HepG2 (cell line): Measurements from ENCODE around the gene IST1. TPM values are rescaled to one million over a fixed set of nuclear protein-coding genes. Genes with fewer than 3 reads are reported as not detected.

Source experiments
- BCL6 ChIP-seq: IDR thresholded peaks from 2 replicates; pipeline ENCODE4 v1.6.1; 2016; ENCODE audit warnings: missing genetic modification reagents, missing compliant biosample characterization
- CENPT ChIP-seq: sonication (generic); formaldehyde crosslinking; IDR thresholded peaks from 2 replicates; pipeline ENCODE4 v1.8.0; 2022; ENCODE audit warnings: low read depth, mild to moderate bottlenecking, moderate library complexity, missing genetic modification reagents
- DRAP1 ChIP-seq: IDR thresholded peaks from 2 replicates; pipeline ENCODE4 v1.6.1; 2016; ENCODE audit warnings: missing genetic modification reagents, missing compliant biosample characterization
- EED ChIP-seq: sonication (generic); formaldehyde crosslinking; IDR thresholded peaks from 2 replicates; pipeline ENCODE4 v1.5.0; 2020; ENCODE audit warnings: mild to moderate bottlenecking, missing genetic modification reagents
- ELF1 ChIP-seq: sonication (generic); formaldehyde crosslinking; IDR thresholded peaks from 2 replicates; pipeline ENCODE4 v1.4.0; 2020; ENCODE audit warnings: missing genetic modification reagents
- HNF4A ChIP-seq: sonication (generic); formaldehyde crosslinking; IDR thresholded peaks from 2 replicates; pipeline ENCODE4 v1.4.0; 2020; ENCODE audit warnings: missing genetic modification reagents
- IRF2 ChIP-seq: IDR thresholded peaks from 2 replicates; pipeline ENCODE4 v1.6.1; 2018; ENCODE audit warnings: missing genetic modification reagents, missing compliant biosample characterization
- MAFF ChIP-seq: IDR thresholded peaks from 2 replicates; pipeline ENCODE4 v1.6.1; 2011; ENCODE audit warnings: low read depth, low read length, improper control_type of control experiment
- RFX1 ChIP-seq: fragments of 450-650 bp; IDR thresholded peaks from 2 replicates; pipeline ENCODE4 v1.6.1; 2017
- SATB2 ChIP-seq: sonication (generic); formaldehyde crosslinking; IDR thresholded peaks from 2 replicates; pipeline ENCODE4 v1.5.0; 2020; ENCODE audit warnings: missing genetic modification reagents
- SMARCE1 ChIP-seq: fragments of 450-650 bp; IDR thresholded peaks from 2 replicates; pipeline ENCODE4 v1.6.1; 2017; ENCODE audit warnings: borderline replicate concordance
- SP1 ChIP-seq, 2 experiments: fragments of 450-650 bp in 1 of 2; sonication (generic) in 1 of 2; formaldehyde crosslinking in 1 of 2; IDR thresholded peaks; 2 replicates each; pipeline versions ENCODE4 v1.4.0 to v1.6.1; 2016 to 2020; ENCODE audit warnings: missing genetic modification reagents in 1 of 2
- SP5 ChIP-seq: IDR thresholded peaks from 2 replicates; pipeline ENCODE4 v1.6.1; 2016; ENCODE audit warnings: low read depth, borderline replicate concordance
- SRY ChIP-seq: sonication (generic); formaldehyde crosslinking; IDR thresholded peaks from 2 replicates; pipeline ENCODE4 v1.8.0; 2022; ENCODE audit warnings: mild to moderate bottlenecking, missing genetic modification reagents
- ZBTB1 ChIP-seq: sonication (generic); formaldehyde crosslinking; IDR thresholded peaks from 2 replicates; pipeline ENCODE4 v1.4.0; 2020; ENCODE audit warnings: missing genetic modification reagents, borderline replicate concordance
- ZBTB34 ChIP-seq: sonication (generic); formaldehyde crosslinking; IDR thresholded peaks from 2 replicates; pipeline ENCODE4 v1.8.0; 2022; ENCODE audit warnings: mild to moderate bottlenecking, missing genetic modification reagents
- ZFY ChIP-seq: sonication (generic); formaldehyde crosslinking; IDR thresholded peaks from 2 replicates; pipeline ENCODE4 v1.4.0; 2020; ENCODE audit warnings: missing genetic modification reagents
- ZNF143 ChIP-seq: sonication (generic); formaldehyde crosslinking; IDR thresholded peaks from 2 replicates; pipeline ENCODE4 v1.4.0; 2020; ENCODE audit warnings: missing genetic modification reagents
- ZNF180 ChIP-seq: sonication (generic); formaldehyde crosslinking; IDR thresholded peaks from 2 replicates; pipeline ENCODE4 v1.4.0; 2020; ENCODE audit warnings: low read depth, missing genetic modification reagents, borderline replicate concordance
- ZNF784 ChIP-seq: sonication (generic); formaldehyde crosslinking; IDR thresholded peaks from 2 replicates; pipeline ENCODE4 v1.5.1; 2020; ENCODE audit warnings: missing genetic modification reagents, mild to moderate bottlenecking, borderline replicate concordance
- ZSCAN20 ChIP-seq: sonication (generic); formaldehyde crosslinking; IDR thresholded peaks from 2 replicates; pipeline ENCODE4 v1.4.0; 2020; ENCODE audit warnings: missing genetic modification reagents, mild to moderate bottlenecking, borderline replicate concordance
- polyA plus RNA-seq, 8 experiments: library from polyadenylated mRNA; depleted of rRNA in 3 of 8; stranded (reverse) in 7 of 8; unstranded in 1 of 8; fragments of >200 nt; fragmentation: Illumina TruSeq in 4 of 8; extraction: Trizol in 4 of 8; gene quantifications; 2 replicates each; pipeline versions ENCODE4 v1.2.1 to v1.2.3, GENCODE V29; 2011 to 2016; ENCODE audit warnings: low read depth in 4 of 8, missing spikeins in 1 of 8, mixed read lengths in 1 of 8; ENCODE audit not compliant: insufficient read depth in 1 of 8
- total RNA-seq, 5 experiments: library from RNA; depleted of rRNA; stranded (reverse); fragments of >200 nt; fragmentation: Illumina TruSeq; extraction: Trizol; gene quantifications; 2 replicates each; pipeline ENCODE4 v1.2.3, GENCODE V29; 2016; ENCODE audit warnings: low read depth in 1 of 5
- TF ChIP-seq, protein P1 (sequence below): sonication (generic); formaldehyde crosslinking; IDR thresholded peaks from 2 replicates; pipeline ENCODE4 v1.4.0; 2020; ENCODE audit warnings: low read depth, mild to moderate bottlenecking, missing genetic modification reagents
- TF ChIP-seq, protein P2 (sequence below): sonication (generic); formaldehyde crosslinking; IDR thresholded peaks from 2 replicates; pipeline ENCODE4 v1.4.0; 2020; ENCODE audit warnings: missing genetic modification reagents

The IST1 gene
- total and polyA plus RNA-seq, 2 of the 13 experiments (the other 11 are each of a cell fraction or from before 2014, with no cell fraction given) = 346 to 415 TPM

DNA sequence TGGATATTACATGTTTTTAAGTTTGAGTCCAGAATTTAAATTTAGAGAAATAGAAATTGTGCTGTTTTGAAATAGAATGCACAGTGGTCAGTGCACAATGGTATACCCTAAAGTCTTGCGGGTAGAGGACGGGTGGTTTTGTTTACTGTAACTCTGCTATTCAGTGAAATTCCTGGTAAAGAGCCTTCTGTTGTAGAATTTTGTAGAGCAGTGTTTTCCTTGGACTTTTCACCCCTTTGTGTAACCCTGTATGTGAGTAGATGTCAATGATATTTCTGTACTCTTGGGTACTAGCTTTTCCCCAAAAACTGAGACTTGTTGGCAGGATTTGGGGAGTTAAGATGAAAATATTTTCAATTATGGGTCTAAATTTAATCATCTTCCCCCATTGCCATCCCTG is 19.5 kb downstream of the IST1 start (continued):
- TF ChIP-seq SATB2 (CRISPR knock-in tag) (no peak), ZFY (no peak), ZNF784 (CRISPR knock-in tag) (no peak), RFX1 (no peak), ZNF180 (CRISPR knock-in tag) (no peak), IRF2 (CRISPR knock-in tag) (no peak), ZBTB34 (CRISPR knock-in tag) (no peak), HNF4A (CRISPR knock-in tag) (peak; percentile 48), CENPT (CRISPR knock-in tag) (no peak), BCL6 (peak; percentile 78), SP1 (IDR thresholded peaks at IDR 0.05) (no peak), SP1 (CRISPR knock-in tag; IDR thresholded peaks at IDR 0.05) (no peak), SRY (CRISPR knock-in tag) (no peak), SP5 (CRISPR knock-in tag) (no peak), ZNF143 (CRISPR knock-in tag) (no peak), ZBTB1 (no peak), EED (CRISPR knock-in tag) (no peak), DRAP1 (CRISPR knock-in tag) (no peak), MAFF (no peak), SMARCE1 (no peak), ZSCAN20 (CRISPR knock-in tag) (no peak), ELF1 (CRISPR knock-in tag) (no peak)
- TF ChIP-seq, protein P1, sequence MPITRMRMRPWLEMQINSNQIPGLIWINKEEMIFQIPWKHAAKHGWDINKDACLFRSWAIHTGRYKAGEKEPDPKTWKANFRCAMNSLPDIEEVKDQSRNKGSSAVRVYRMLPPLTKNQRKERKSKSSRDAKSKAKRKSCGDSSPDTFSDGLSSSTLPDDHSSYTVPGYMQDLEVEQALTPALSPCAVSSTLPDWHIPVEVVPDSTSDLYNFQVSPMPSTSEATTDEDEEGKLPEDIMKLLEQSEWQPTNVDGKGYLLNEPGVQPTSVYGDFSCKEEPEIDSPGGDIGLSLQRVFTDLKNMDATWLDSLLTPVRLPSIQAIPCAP (CRISPR knock-in tag) = no peak
- TF ChIP-seq, protein P2, sequence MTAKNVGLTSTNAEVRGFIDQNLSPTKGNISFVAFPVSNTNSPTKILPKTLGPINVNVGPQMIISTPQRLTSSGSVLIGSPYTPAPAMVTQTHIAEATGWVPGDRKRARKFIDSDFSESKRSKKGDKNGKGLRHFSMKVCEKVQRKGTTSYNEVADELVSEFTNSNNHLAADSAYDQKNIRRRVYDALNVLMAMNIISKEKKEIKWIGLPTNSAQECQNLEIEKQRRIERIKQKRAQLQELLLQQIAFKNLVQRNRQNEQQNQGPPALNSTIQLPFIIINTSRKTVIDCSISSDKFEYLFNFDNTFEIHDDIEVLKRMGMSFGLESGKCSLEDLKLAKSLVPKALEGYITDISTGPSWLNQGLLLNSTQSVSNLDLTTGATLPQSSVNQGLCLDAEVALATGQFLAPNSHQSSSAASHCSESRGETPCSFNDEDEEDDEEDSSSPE (CRISPR knock-in tag) = no peak
